HepG2 (cell line): Measurements from ENCODE around the gene ROM1. TPM values are rescaled to one million over a fixed set of nuclear protein-coding genes. Genes with fewer than 3 reads are reported as not detected.
A peak's percentile ranks its signal among the peaks of the same experiment; 100 is the strongest.

ENCODE experiments used
- CCAR2 ChIP-seq: fragments of 200-400 bp; formaldehyde crosslinking; optimal IDR thresholded peaks from 2 replicates; pipeline ENCODE3; 2018; ENCODE audit warnings: low read depth, mild to moderate bottlenecking, low read length, moderate library complexity
- HNF4A ChIP-seq: sonication (generic); formaldehyde crosslinking; IDR thresholded peaks from 2 replicates; pipeline ENCODE4 v1.4.0; 2020; ENCODE audit warnings: missing genetic modification reagents
- IKZF1 ChIP-seq: fragments of 450-650 bp; IDR thresholded peaks from 2 replicates; pipeline ENCODE4 v1.7.1; 2016
- KLF15 ChIP-seq: sonication (generic); formaldehyde crosslinking; IDR thresholded peaks from 2 replicates; pipeline ENCODE4 v1.8.1; 2023; ENCODE audit warnings: borderline replicate concordance, mild to moderate bottlenecking, inconsistent platforms, missing genetic modification reagents, mixed read lengths
- KMT2A ChIP-seq: sonication (generic); formaldehyde crosslinking; IDR thresholded peaks from 2 replicates; pipeline ENCODE4 v1.4.0; 2020; ENCODE audit warnings: missing genetic modification reagents
- MED1 ChIP-seq: sonication (generic); formaldehyde crosslinking; IDR thresholded peaks from 2 replicates; pipeline ENCODE4 v1.4.0; 2020; ENCODE audit warnings: missing genetic modification reagents
- RAD21 ChIP-seq: fragments of 450-650 bp; formaldehyde crosslinking; IDR thresholded peaks from 2 replicates; pipeline ENCODE4 v1.5.0; 2020; ENCODE audit warnings: mild to moderate bottlenecking
- SNRNP70 ChIP-seq: fragments of 200-400 bp; formaldehyde crosslinking; IDR thresholded peaks from 2 replicates; pipeline ENCODE4 v1.6.1; 2017; ENCODE audit warnings: mild to moderate bottlenecking, low read depth, low read length, moderate library complexity
- SSRP1 ChIP-seq: IDR thresholded peaks from 2 replicates; pipeline ENCODE4 v1.6.1; 2016; ENCODE audit warnings: control low read depth
- STAT5B ChIP-seq: sonication (generic); formaldehyde crosslinking; IDR thresholded peaks from 2 replicates; pipeline ENCODE4 v1.4.0; 2020; ENCODE audit warnings: missing genetic modification reagents
- TCF12 ChIP-seq, 2 experiments: fragments of 450-650 bp in 1 of 2; sonication (generic) in 1 of 2; formaldehyde crosslinking in 1 of 2; IDR thresholded peaks; 2 replicates each; pipeline versions ENCODE4 v1.6.1 to v1.8.0; 2017 to 2022; ENCODE audit warnings: antibody characterized with exemption in 1 of 2, mild to moderate bottlenecking in 1 of 2, missing genetic modification reagents in 1 of 2, moderate library complexity in 1 of 2
- TSC22D2 ChIP-seq: sonication (generic); formaldehyde crosslinking; IDR thresholded peaks from 2 replicates; pipeline ENCODE4 v1.5.1; 2020; ENCODE audit warnings: missing genetic modification reagents, mild to moderate bottlenecking, borderline replicate concordance
- ZFP62 ChIP-seq: sonication (generic); formaldehyde crosslinking; IDR thresholded peaks from 2 replicates; pipeline ENCODE4 v1.4.0; 2020; ENCODE audit warnings: missing genetic modification reagents
- ZFP82 ChIP-seq: sonication (generic); formaldehyde crosslinking; IDR thresholded peaks from 2 replicates; pipeline ENCODE4 v1.5.1; 2020; ENCODE audit warnings: mild to moderate bottlenecking, missing genetic modification reagents, borderline replicate concordance
- ZNF143 ChIP-seq: sonication (generic); formaldehyde crosslinking; IDR thresholded peaks from 2 replicates; pipeline ENCODE4 v1.4.0; 2020; ENCODE audit warnings: missing genetic modification reagents
- ZNF234 ChIP-seq: sonication (generic); formaldehyde crosslinking; conservative IDR thresholded peaks from 2 replicates; pipeline ENCODE4 v1.5.1; 2020; ENCODE audit warnings: mild to moderate bottlenecking, missing genetic modification reagents
- ZNF331 ChIP-seq: sonication (generic); formaldehyde crosslinking; IDR thresholded peaks from 2 replicates; pipeline ENCODE4 v1.4.0; 2020; ENCODE audit warnings: missing genetic modification reagents
- ZNF333 ChIP-seq: sonication (generic); formaldehyde crosslinking; IDR thresholded peaks from 2 replicates; pipeline ENCODE4 v1.4.0; 2020; ENCODE audit warnings: mild to moderate bottlenecking, missing genetic modification reagents, borderline replicate concordance
- ZNF761 ChIP-seq: sonication (generic); formaldehyde crosslinking; conservative IDR thresholded peaks from 2 replicates; pipeline ENCODE4 v1.4.0; 2020; ENCODE audit warnings: mild to moderate bottlenecking, missing genetic modification reagents
- polyA plus RNA-seq, 8 experiments: library from polyadenylated mRNA; depleted of rRNA in 3 of 8; stranded (reverse) in 7 of 8; unstranded in 1 of 8; fragments of >200 nt; fragmentation: Illumina TruSeq in 4 of 8; extraction: Trizol in 4 of 8; gene quantifications; 2 replicates each; pipeline versions ENCODE4 v1.2.1 to v1.2.3, GENCODE V29; 2011 to 2016; ENCODE audit warnings: low read depth in 4 of 8, missing spikeins in 1 of 8, mixed read lengths in 1 of 8; ENCODE audit not compliant: insufficient read depth in 1 of 8
- total RNA-seq, 5 experiments: library from RNA; depleted of rRNA; stranded (reverse); fragments of >200 nt; fragmentation: Illumina TruSeq; extraction: Trizol; gene quantifications; 2 replicates each; pipeline ENCODE4 v1.2.3, GENCODE V29; 2016; ENCODE audit warnings: low read depth in 1 of 5
- TF ChIP-seq, protein P1 (sequence below): sonication (generic); formaldehyde crosslinking; conservative IDR thresholded peaks from 2 replicates; pipeline ENCODE4 v1.8.0; 2022; ENCODE audit warnings: mild to moderate bottlenecking, moderate library complexity, missing genetic modification reagents
- TF ChIP-seq, protein P2 (sequence below): sonication (generic); formaldehyde crosslinking; IDR thresholded peaks from 2 replicates; pipeline ENCODE4 v1.8.1; 2023; ENCODE audit warnings: missing genetic modification reagents, inconsistent platforms, borderline replicate concordance
- TF ChIP-seq, protein P3 (sequence below): sonication (generic); formaldehyde crosslinking; IDR thresholded peaks from 2 replicates; pipeline ENCODE4 v1.4.0; 2020; ENCODE audit warnings: missing genetic modification reagents, mild to moderate bottlenecking, borderline replicate concordance
- TF ChIP-seq, protein P4 (sequence below): sonication (generic); formaldehyde crosslinking; IDR thresholded peaks from 2 replicates; pipeline ENCODE4 v1.4.0; 2020; ENCODE audit warnings: missing genetic modification reagents; ENCODE audit errors: not compliant biosample characterization

Gene ROM1
- total and polyA plus RNA-seq, 2 of the 13 experiments (the other 11 are each of a cell fraction or from before 2014, with no cell fraction given): 1.2 to 2.4 TPM

DNA sequence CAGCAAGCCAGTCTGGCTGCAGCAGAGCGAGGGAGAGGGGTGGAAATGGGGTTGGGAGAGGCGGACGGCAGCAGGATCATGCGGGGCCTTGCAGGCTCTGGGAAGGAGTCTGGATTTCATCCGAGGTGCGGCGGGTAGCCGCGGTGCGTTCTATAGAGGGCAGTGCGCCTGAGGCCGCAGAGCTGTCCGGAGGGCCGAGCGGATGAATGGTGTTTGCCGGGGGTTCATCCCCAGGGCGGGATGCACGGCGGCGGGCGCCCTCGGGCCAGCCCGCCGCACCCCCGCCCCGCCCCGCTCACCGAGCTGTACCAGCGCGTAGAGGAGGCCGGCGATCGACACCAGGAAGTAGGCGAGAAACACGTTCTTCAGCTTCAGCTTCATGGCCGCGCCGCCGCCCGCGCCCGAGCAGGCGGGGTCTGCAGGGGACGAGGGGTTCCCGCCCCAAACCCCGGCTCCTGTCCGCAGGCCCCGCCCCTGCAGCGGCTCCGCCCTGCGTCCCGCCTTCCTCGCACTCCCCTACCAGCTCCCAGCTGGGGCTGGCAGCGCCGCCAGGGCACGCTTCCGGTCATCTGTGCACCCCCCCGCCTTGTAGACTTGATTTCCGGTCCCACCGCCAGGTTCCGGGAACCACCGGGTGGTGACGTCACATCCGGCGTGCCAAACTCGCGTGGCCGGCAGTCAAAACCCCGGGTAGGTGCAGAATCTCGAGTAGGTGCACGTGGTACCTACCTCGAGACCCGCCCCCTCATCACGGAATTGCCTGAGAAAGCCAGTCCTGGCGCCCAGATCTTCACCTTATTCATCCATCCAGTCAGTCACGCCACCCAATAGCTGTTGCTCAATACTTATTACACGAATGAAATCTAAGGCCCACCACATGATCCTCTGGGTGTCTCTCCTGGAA lies 8.8 kb downstream of the ROM1 start, which contains the start of gene B3GAT3 (continued):
- TF ChIP-seq, protein P1, sequence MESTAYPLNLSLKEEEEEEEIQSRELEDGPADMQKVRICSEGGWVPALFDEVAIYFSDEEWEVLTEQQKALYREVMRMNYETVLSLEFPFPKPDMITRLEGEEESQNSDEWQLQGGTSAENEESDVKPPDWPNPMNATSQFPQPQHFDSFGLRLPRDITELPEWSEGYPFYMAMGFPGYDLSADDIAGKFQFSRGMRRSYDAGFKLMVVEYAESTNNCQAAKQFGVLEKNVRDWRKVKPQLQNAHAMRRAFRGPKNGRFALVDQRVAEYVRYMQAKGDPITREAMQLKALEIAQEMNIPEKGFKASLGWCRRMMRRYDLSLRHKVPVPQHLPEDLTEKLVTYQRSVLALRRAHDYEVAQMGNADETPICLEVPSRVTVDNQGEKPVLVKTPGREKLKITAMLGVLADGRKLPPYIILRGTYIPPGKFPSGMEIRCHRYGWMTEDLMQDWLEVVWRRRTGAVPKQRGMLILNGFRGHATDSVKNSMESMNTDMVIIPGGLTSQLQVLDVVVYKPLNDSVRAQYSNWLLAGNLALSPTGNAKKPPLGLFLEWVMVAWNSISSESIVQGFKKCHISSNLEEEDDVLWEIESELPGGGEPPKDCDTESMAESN (CRISPR knock-in tag): peak; percentile 74; the same call in 1 of the 2 replicates
- TF ChIP-seq ZNF234 (no peak), KLF15 (CRISPR knock-in tag) (0 out of 2 replicates have a peak, but pooled peaks have one; percentile 52), MED1 (CRISPR knock-in tag) (peak; percentile 78), TSC22D2 (CRISPR knock-in tag) (peak; percentile 55; the same call in 1 of the 2 replicates), KMT2A (CRISPR knock-in tag) (peak; percentile 57; the same call in 1 of the 2 replicates), ZFP82 (peak; percentile 85; the same call in 1 of the 2 replicates), ZFP62 (no peak), CCAR2 (no peak), ZNF761 (CRISPR knock-in tag) (peak; percentile 44; the same call in 1 of the 2 replicates), ZNF333 (no peak), TCF12 (IDR thresholded peaks at IDR 0.05) (no peak), TCF12 (CRISPR knock-in tag; IDR thresholded peaks at IDR 0.05) (peak; percentile 75; the same call in 1 of the 2 replicates), IKZF1 (no peak), SNRNP70 (no peak), ZNF143 (CRISPR knock-in tag) (peak; percentile 50; the same call in 1 of the 2 replicates), STAT5B (CRISPR knock-in tag) (0 out of 2 replicates have a peak, but pooled peaks have one; percentile 21), ZNF331 (peak; percentile 89), HNF4A (CRISPR knock-in tag) (peak; percentile 22; the same call in 1 of the 2 replicates), SSRP1 (CRISPR knock-in tag) (no peak), RAD21 (CRISPR knock-in tag) (peak; percentile 20)
- TF ChIP-seq, protein P2, sequence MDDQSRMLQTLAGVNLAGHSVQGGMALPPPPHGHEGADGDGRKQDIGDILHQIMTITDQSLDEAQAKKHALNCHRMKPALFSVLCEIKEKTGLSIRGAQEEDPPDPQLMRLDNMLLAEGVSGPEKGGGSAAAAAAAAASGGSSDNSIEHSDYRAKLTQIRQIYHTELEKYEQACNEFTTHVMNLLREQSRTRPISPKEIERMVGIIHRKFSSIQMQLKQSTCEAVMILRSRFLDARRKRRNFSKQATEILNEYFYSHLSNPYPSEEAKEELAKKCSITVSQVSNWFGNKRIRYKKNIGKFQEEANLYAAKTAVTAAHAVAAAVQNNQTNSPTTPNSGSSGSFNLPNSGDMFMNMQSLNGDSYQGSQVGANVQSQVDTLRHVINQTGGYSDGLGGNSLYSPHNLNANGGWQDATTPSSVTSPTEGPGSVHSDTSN (CRISPR knock-in tag): no peak
- TF ChIP-seq, protein P3, sequence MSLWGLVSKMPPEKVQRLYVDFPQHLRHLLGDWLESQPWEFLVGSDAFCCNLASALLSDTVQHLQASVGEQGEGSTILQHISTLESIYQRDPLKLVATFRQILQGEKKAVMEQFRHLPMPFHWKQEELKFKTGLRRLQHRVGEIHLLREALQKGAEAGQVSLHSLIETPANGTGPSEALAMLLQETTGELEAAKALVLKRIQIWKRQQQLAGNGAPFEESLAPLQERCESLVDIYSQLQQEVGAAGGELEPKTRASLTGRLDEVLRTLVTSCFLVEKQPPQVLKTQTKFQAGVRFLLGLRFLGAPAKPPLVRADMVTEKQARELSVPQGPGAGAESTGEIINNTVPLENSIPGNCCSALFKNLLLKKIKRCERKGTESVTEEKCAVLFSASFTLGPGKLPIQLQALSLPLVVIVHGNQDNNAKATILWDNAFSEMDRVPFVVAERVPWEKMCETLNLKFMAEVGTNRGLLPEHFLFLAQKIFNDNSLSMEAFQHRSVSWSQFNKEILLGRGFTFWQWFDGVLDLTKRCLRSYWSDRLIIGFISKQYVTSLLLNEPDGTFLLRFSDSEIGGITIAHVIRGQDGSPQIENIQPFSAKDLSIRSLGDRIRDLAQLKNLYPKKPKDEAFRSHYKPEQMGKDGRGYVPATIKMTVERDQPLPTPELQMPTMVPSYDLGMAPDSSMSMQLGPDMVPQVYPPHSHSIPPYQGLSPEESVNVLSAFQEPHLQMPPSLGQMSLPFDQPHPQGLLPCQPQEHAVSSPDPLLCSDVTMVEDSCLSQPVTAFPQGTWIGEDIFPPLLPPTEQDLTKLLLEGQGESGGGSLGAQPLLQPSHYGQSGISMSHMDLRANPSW (CRISPR knock-in tag): peak; percentile 78
- TF ChIP-seq, protein P4, sequence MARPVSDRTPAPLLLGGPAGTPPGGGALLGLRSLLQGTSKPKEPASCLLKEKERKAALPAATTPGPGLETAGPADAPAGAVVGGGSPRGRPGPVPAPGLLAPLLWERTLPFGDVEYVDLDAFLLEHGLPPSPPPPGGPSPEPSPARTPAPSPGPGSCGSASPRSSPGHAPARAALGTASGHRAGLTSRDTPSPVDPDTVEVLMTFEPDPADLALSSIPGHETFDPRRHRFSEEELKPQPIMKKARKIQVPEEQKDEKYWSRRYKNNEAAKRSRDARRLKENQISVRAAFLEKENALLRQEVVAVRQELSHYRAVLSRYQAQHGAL (CRISPR knock-in tag): no peak
